IMR-90 (cell line): ENCODE results near the gene PRSS1. TPM values are rescaled to one million over a fixed set of nuclear protein-coding genes. Genes with fewer than 3 reads are reported as not detected.

Experiments
- ATAC-seq: fragments of 200-7000 bp; cut with Tn5 transposase; 2 replicates; pipeline ENCODE4 v1.9.1; 2020; ENCODE audit warnings: low read depth, mild to moderate bottlenecking, moderate library complexity
- BruUV-seq: library from RNA; stranded (reverse); fragments of 400-500 nt; replicated peaks from 2 replicates; lab custom pipeline; 2021; lab: Mats Ljungman, UMichigan
- CTCF ChIA-PET: fragments of 300-600 bp; formaldehyde crosslinking; extraction: SDS; loops from one replicate; lab custom pipeline; 2021; ENCODE audit warnings: antibody characterized with exemption; lab: Yijun Ruan, JAX
- POLR2A ChIA-PET: fragments of 300-600 bp; sonication (Branson Sonifier 250); formaldehyde crosslinking; loops from one replicate; lab custom pipeline; 2022; ENCODE audit warnings: antibody characterized with exemption; ENCODE audit not compliant: unreplicated experiment; lab: Charles Lee
- DNase-seq: peaks from one replicate; pipeline ENCODE4 v3.0.0; 2013
- H2AFZ ChIP-seq: replicated peaks from 2 replicates; pipeline ENCODE3; 2013; ENCODE audit warnings: low read length, mild to moderate bottlenecking; ENCODE audit not compliant: poor library complexity
- H2AK5ac ChIP-seq: 2 replicates; pipeline ENCODE4 v1.6.1; 2013; ENCODE audit warnings: low read depth, low read length, inconsistent platforms
- H2AK9ac ChIP-seq: replicated peaks from 2 replicates; pipeline ENCODE3; 2013; ENCODE audit warnings: mild to moderate bottlenecking, low read depth, low read length, moderate library complexity; ENCODE audit not compliant: poor library complexity
- H2BK120ac ChIP-seq: 2 replicates; pipeline ENCODE4 v1.6.1; 2013; ENCODE audit warnings: low read depth, low read length, inconsistent platforms
- H2BK15ac ChIP-seq: 3 replicates; pipeline ENCODE4 v1.6.1; 2013; ENCODE audit warnings: low read depth, low read length, inconsistent platforms
- H2BK20ac ChIP-seq: 2 replicates; pipeline ENCODE4 v1.6.1; 2013; ENCODE audit warnings: low read depth, mild to moderate bottlenecking, inconsistent platforms, low read length, moderate library complexity
- H2BK5ac ChIP-seq: 2 replicates; pipeline ENCODE4 v1.6.1; 2013; ENCODE audit warnings: mild to moderate bottlenecking, low read depth, low read length, inconsistent platforms; ENCODE audit not compliant: poor library complexity, severe bottlenecking
- H3K14ac ChIP-seq: replicated peaks from 2 replicates; pipeline ENCODE4 v1.6.1; 2013; ENCODE audit warnings: low read depth, low read length, inconsistent platforms
- H3K18ac ChIP-seq: 2 replicates; pipeline ENCODE4 v1.6.1; 2013; ENCODE audit warnings: low read depth, low read length, control low read depth
- H3K23ac ChIP-seq: 2 replicates; pipeline ENCODE4 v1.6.1; 2013; ENCODE audit warnings: low read depth, low read length, inconsistent platforms
- H3K27ac ChIP-seq: 2 replicates; pipeline ENCODE4 v1.5.1; 2013; ENCODE audit warnings: mild to moderate bottlenecking, control low read depth, low read length; ENCODE audit not compliant: insufficient read depth
- H3K27me3 ChIP-seq: 2 replicates; pipeline ENCODE4 v1.6.1; 2013; ENCODE audit warnings: low read length; ENCODE audit not compliant: control insufficient read depth, insufficient read depth
- H3K36me3 ChIP-seq: 2 replicates; pipeline ENCODE4 v1.6.1; 2013; ENCODE audit warnings: low read length, mixed read lengths; ENCODE audit not compliant: control insufficient read depth, insufficient read depth
- H3K4ac ChIP-seq: 2 replicates; pipeline ENCODE4 v1.6.1; 2013; ENCODE audit warnings: low read depth, low read length, inconsistent platforms
- H3K4me1 ChIP-seq: 2 replicates; pipeline ENCODE4 v1.6.1; 2013; ENCODE audit warnings: low read length, mixed read lengths; ENCODE audit not compliant: control insufficient read depth, insufficient read depth
- H3K4me2 ChIP-seq: 2 replicates; pipeline ENCODE4 v1.6.1; 2013; ENCODE audit warnings: low read depth, mild to moderate bottlenecking, control low read depth, low read length, moderate library complexity
- H3K4me3 ChIP-seq: 2 replicates; pipeline ENCODE4 v1.5.1; 2013; ENCODE audit warnings: low read depth, mild to moderate bottlenecking, control low read depth, low read length, moderate library complexity; ENCODE audit not compliant: insufficient read depth
- H3K56ac ChIP-seq: 2 replicates; pipeline ENCODE4 v1.6.1; 2013; ENCODE audit warnings: low read length, inconsistent platforms; ENCODE audit not compliant: insufficient read depth; ENCODE audit errors: extremely low read depth
- H3K79me1 ChIP-seq, 2 experiments: 2 replicates each; pipeline ENCODE4 v1.6.1; 2013; ENCODE audit warnings: low read length in 2 of 2, inconsistent platforms in 1 of 2, low read depth in 1 of 2
- H3K9ac ChIP-seq: 2 replicates; pipeline ENCODE4 v1.6.1; 2013; ENCODE audit warnings: low read depth, low read length, control low read depth
- H3K9me1 ChIP-seq: 2 replicates; pipeline ENCODE4 v1.6.1; 2013; ENCODE audit warnings: low read length, inconsistent platforms; ENCODE audit not compliant: insufficient read depth
- H3K9me3 ChIP-seq: 2 replicates; pipeline ENCODE4 v1.6.1; 2013; ENCODE audit warnings: low read length; ENCODE audit not compliant: control insufficient read depth, insufficient read depth
- H4K20me1 ChIP-seq: 2 replicates; pipeline ENCODE4 v1.6.1; 2013; ENCODE audit warnings: low read length, inconsistent platforms; ENCODE audit not compliant: insufficient read depth
- H4K5ac ChIP-seq: 2 replicates; pipeline ENCODE4 v1.6.1; 2013; ENCODE audit warnings: mild to moderate bottlenecking, low read depth, low read length, control low read depth
- H4K8ac ChIP-seq, 2 experiments: 2 replicates each; pipeline ENCODE4 v1.6.1; 2013; ENCODE audit warnings: low read depth in 2 of 2, low read length in 2 of 2, control low read depth in 1 of 2, inconsistent platforms in 1 of 2
- H4K91ac ChIP-seq: 2 replicates; pipeline ENCODE4 v1.6.1; 2013; ENCODE audit warnings: low read depth, low read length, inconsistent platforms; ENCODE audit not compliant: insufficient read depth
- BHLHE40 ChIP-seq: fragments of 150-350 bp; IDR thresholded peaks from 2 replicates; pipeline ENCODE4 v1.6.1; 2016; ENCODE audit warnings: mild to moderate bottlenecking, low read depth, low read length
- CEBPB ChIP-seq: IDR thresholded peaks from 2 replicates; pipeline ENCODE4 v1.6.1; 2012; ENCODE audit warnings: low read depth, low read length, improper control_type of control experiment
- FOS ChIP-seq: fragments of 150-350 bp; IDR thresholded peaks from 2 replicates; pipeline ENCODE4 v1.6.1; 2016; ENCODE audit warnings: low read depth, low read length
- MAZ ChIP-seq: IDR thresholded peaks from 2 replicates; pipeline ENCODE4 v1.6.1; 2012; ENCODE audit warnings: low read depth, mild to moderate bottlenecking, low read length, improper control_type of control experiment, moderate library complexity, borderline replicate concordance
- MXI1 ChIP-seq: IDR thresholded peaks from 2 replicates; pipeline ENCODE4 v1.6.1; 2012; ENCODE audit warnings: low read depth, mild to moderate bottlenecking, low read length, moderate library complexity, borderline replicate concordance
- SMC3 ChIP-seq: fragments of 150-350 bp; IDR thresholded peaks from 2 replicates; pipeline ENCODE4 v1.6.1; 2016; ENCODE audit warnings: low read depth, mild to moderate bottlenecking, antibody characterized with exemption, low read length, moderate library complexity
- WGBS, 2 experiments: methylation state at CpG; one replicate each; pipeline versions ENCODE4 v1.1.5 to v1.1.7; 2013; ENCODE audit warnings: missing lambda C conversion rate in 2 of 2; ENCODE audit not compliant: insufficient read length in 1 of 2; ENCODE audit errors: extremely low coverage in 2 of 2; 5-methylcytosine and 5-hydroxymethylcytosine counted together
- dilution Hi-C: fragments of 300-500 bp; cut with HindIII; formaldehyde crosslinking; loops from one replicate; pipeline ENCODE4 v1.14.3; 2018; ENCODE audit warnings: low sequenced_read_pairs; ENCODE audit not compliant: unreplicated experiment
- in situ Hi-C: fragments of 300-500 bp; cut with MboI; formaldehyde crosslinking; loops from 3 replicates; pipeline ENCODE4 v1.14.3; 2019; ENCODE audit warnings: low sequenced_read_pairs, inconsistent platforms, mixed read lengths
- intact Hi-C: fragments of 100-400 bp; cut with micrococcal nuclease; formaldehyde crosslinking; loops from 2 replicates; pipeline ENCODE4 v1.10.0; 2022
- polyA plus RNA-seq, 3 experiments: library from polyadenylated mRNA; depleted of rRNA; stranded (reverse); fragments of >200 nt; gene quantifications; 2 replicates each; pipeline ENCODE4 v1.2.3, GENCODE V29; 2012; ENCODE audit warnings: low replicate concordance in 1 of 3
- total RNA-seq: library from RNA; depleted of rRNA; stranded (reverse); fragments of >200 nt; gene quantifications from 2 replicates; pipeline ENCODE4 v1.2.3, GENCODE V29; 2012
- TF ChIP-seq, protein P1 (sequence below): fragments of 150-350 bp; IDR thresholded peaks from 2 replicates; pipeline ENCODE4 v1.6.1; 2017; ENCODE audit warnings: mild to moderate bottlenecking, antibody characterized with exemption, low read length, low read depth

Gene PRSS1
- total and polyA plus RNA-seq, 2 of the 4 experiments (the other 2 are of a cell fraction), result not detected

DNA sequence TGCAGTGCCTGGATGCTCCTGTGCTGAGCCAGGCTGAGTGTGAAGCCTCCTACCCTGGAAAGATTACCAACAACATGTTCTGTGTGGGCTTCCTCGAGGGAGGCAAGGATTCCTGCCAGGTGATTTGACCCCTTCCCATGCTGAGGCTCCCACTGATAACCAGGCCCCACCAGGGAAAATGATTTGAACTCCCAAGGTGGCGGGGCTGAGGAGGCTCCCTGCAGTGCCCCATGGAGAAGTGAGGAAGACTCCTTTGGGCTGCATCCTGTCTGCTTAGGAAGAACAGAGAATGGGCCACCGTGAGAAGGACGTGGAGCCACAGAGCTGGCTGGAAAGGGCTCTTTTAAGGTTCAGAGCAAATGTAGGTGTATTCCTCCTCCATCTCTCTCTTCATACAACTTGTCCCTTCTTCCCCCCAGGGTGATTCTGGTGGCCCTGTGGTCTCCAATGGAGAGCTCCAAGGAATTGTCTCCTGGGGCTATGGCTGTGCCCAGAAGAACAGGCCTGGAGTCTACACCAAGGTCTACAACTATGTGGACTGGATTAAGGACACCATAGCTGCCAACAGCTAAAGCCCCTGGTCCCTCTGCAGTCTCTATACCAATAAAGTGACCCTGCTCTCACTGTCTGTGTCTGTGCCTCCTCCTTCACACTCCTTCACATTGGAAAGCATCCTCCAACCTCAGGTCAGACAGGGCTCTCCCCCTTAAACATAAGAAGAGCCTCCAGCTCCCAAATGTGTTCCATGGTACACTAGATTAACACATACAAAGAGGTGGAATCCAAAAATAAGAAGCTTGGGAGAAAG is 24.9 kb downstream of the PRSS1 start:
- 40% methylated on average over 1 of the region's 4 CpGs; no CpG with 5 or more reads in 1 of the 2 experiments for WGBS, 2 experiments
- H3K14ac ChIP-seq, result no peak overlapping the region
- H2AK9ac ChIP-seq, result no peak overlapping the region
- H3K56ac ChIP-seq, result no peak overlapping the region
- H3K4me3 ChIP-seq, result no peak overlapping the region
- H3K36me3 ChIP-seq, result no peaks in the 10 kb centered on the region
- H3K18ac ChIP-seq, result no peak overlapping the region
- BruUV-seq, result no TSS peak
- ChIA-PET POLR2A (no interaction called here), CTCF (interaction anchor here (1.8 kb wide), 1 partner anchor 9 kb away, joined by 4 read pairs; no protein-coding TSS in a partner anchor)
- H4K91ac ChIP-seq, result no peak overlapping the region
- H4K20me1 ChIP-seq, result no peaks in the 10 kb centered on the region
- ATAC-seq, result no peak
- no peak overlapping the region for H3K4me2 ChIP-seq
- H2BK15ac ChIP-seq, result no peak overlapping the region
- H2BK20ac ChIP-seq, result no peak overlapping the region
- no peaks in the 10 kb centered on the region for H3K9me1 ChIP-seq
- H3K23ac ChIP-seq, result no peak overlapping the region
- no peaks in the 10 kb centered on the region for H3K9me3 ChIP-seq
- no peak for TF ChIP-seq MAZ
- TF ChIP-seq, protein P1, sequence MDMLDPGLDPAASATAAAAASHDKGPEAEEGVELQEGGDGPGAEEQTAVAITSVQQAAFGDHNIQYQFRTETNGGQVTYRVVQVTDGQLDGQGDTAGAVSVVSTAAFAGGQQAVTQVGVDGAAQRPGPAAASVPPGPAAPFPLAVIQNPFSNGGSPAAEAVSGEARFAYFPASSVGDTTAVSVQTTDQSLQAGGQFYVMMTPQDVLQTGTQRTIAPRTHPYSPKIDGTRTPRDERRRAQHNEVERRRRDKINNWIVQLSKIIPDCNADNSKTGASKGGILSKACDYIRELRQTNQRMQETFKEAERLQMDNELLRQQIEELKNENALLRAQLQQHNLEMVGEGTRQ, result no peak
- TF ChIP-seq BHLHE40, result no peak
- no peak for TF ChIP-seq FOS
- TF ChIP-seq MXI1, result no peak
- no peak for TF ChIP-seq SMC3
- TF ChIP-seq CEBPB, result no peak
- H3K27me3 ChIP-seq, result peaks cover 6% of the 10 kb centered on the region; the same call in 1 of the 2 replicates
- no peak overlapping the region for H3K9ac ChIP-seq
- H2BK5ac ChIP-seq, result no peak overlapping the region
- no peaks in the 10 kb centered on the region for H3K79me1 ChIP-seq
- H4K5ac ChIP-seq, result no peak overlapping the region
- no peak for DNase-seq
- no peak overlapping the region for H2AK5ac ChIP-seq
- in situ Hi-C loops (loop anchor here (10.0 kb wide), 1 partner anchor 129 kb away; no protein-coding TSS in a partner anchor), dilution Hi-C loops (no loop called here), intact Hi-C loops (no loop called here)
- H2AFZ ChIP-seq, result no peak overlapping the region
- no peaks in the 10 kb centered on the region; the same call in 1 of the 2 replicates for H3K4me1 ChIP-seq
- H3K4ac ChIP-seq, result no peak overlapping the region
- H2BK120ac ChIP-seq, result no peak overlapping the region
- no peak overlapping the region for H3K27ac ChIP-seq
- H4K8ac ChIP-seq, result no peak overlapping the region
